PFSK-1 (cell line): ENCODE measurements around the gene SLC22A16.

Experiments
- FOXP2 ChIP-seq: optimal IDR thresholded peaks from 2 replicates; pipeline ENCODE3; 2011; ENCODE audit warnings: borderline replicate concordance, control low read depth, inconsistent platforms; ENCODE audit not compliant: insufficient read depth; ENCODE audit errors: extremely low read length, extremely low read depth
- POLR2AphosphoS5 ChIP-seq: IDR thresholded peaks from 2 replicates; pipeline ENCODE4 v1.6.1; 2012; ENCODE audit warnings: low read depth, mild to moderate bottlenecking, control low read depth, low read length, moderate library complexity
- SIN3A ChIP-seq: IDR thresholded peaks from 2 replicates; pipeline ENCODE4 v1.6.1; 2012; ENCODE audit warnings: mild to moderate bottlenecking, low read length, moderate library complexity, borderline replicate concordance; ENCODE audit not compliant: insufficient read depth
- TAF1 ChIP-seq: IDR thresholded peaks from 2 replicates; pipeline ENCODE4 v1.6.1; 2012; ENCODE audit warnings: low read length, control low read depth, borderline replicate concordance; ENCODE audit not compliant: insufficient read depth
- TF ChIP-seq, protein P1 (sequence below), 2 experiments: IDR thresholded peaks; 2 replicates each; pipeline versions ENCODE4 v1.6.1 to v1.8.0; 2011 to 2012; ENCODE audit warnings: low read depth in 2 of 2, low read length in 2 of 2, control low read depth in 1 of 2, inconsistent platforms in 1 of 2, mild to moderate bottlenecking in 1 of 2, moderate library complexity in 1 of 2; ENCODE audit not compliant: insufficient read depth in 1 of 2

DNA sequence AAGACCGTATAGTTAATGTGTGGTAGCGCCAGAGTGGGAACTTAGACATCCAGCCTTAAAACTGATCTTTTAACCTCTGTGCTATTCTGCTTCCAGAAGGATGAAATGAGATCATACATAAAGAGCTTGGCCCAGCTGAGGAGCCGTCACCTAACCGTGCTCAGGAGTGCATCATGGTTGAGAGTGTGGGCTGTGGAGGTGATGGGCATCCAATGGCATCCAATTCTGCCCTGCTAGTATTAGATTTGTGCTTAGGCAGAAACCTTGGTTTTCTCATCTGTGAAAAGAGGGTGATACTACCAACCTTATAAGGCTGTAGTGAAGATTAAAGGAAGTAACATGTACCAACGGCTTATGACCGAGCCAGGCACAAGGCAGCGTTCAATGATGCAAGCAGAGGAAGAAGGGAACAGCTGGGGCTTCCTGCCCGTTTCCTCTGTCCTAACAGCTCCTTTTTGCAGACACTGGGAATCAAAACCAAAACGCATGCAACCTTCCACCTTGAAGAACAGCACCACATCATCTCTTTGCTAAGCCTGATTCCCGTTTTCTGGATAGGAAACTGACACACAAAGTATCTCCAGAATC lies 1.3 kb downstream of the SLC22A16 start:
- TF ChIP-seq TAF1 (no peak), POLR2AphosphoS5 (no peak), FOXP2 (no peak), SIN3A (no peak)
- TF ChIP-seq, protein P1, sequence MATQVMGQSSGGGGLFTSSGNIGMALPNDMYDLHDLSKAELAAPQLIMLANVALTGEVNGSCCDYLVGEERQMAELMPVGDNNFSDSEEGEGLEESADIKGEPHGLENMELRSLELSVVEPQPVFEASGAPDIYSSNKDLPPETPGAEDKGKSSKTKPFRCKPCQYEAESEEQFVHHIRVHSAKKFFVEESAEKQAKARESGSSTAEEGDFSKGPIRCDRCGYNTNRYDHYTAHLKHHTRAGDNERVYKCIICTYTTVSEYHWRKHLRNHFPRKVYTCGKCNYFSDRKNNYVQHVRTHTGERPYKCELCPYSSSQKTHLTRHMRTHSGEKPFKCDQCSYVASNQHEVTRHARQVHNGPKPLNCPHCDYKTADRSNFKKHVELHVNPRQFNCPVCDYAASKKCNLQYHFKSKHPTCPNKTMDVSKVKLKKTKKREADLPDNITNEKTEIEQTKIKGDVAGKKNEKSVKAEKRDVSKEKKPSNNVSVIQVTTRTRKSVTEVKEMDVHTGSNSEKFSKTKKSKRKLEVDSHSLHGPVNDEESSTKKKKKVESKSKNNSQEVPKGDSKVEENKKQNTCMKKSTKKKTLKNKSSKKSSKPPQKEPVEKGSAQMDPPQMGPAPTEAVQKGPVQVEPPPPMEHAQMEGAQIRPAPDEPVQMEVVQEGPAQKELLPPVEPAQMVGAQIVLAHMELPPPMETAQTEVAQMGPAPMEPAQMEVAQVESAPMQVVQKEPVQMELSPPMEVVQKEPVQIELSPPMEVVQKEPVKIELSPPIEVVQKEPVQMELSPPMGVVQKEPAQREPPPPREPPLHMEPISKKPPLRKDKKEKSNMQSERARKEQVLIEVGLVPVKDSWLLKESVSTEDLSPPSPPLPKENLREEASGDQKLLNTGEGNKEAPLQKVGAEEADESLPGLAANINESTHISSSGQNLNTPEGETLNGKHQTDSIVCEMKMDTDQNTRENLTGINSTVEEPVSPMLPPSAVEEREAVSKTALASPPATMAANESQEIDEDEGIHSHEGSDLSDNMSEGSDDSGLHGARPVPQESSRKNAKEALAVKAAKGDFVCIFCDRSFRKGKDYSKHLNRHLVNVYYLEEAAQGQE (IDR thresholded peaks at IDR 0.05; ENCODE audit: insufficient read depth in 1 of 2, low read depth in 2 of 2, low read length in 2 of 2): no peak
